Neural progenitor cell (in vitro differentiated cells): Measurements from ENCODE around the gene VPS29. TPM values are rescaled to one million over a fixed set of nuclear protein-coding genes. Genes with fewer than 3 reads are reported as not detected.
"Not testable (repeated sequence)": the region's sequence is repeated elsewhere in the genome, so short reads cannot be mapped to it uniquely, and the experiment has no call there.

ENCODE experiments used
- DNase-seq: peaks from one replicate; pipeline ENCODE4 v3.0.0-alpha.2; 2016; ENCODE audit warnings: low spot score
- H2AFZ ChIP-seq: fragments of 200-600 bp; sonication (generic); replicated peaks from 2 replicates; pipeline ENCODE4 v1.6.1; 2016; ENCODE audit warnings: antibody characterized with exemption
- H3F3A ChIP-seq: fragments of 200-600 bp; sonication (generic); 2 replicates; pipeline ENCODE4 v1.6.1; 2016; ENCODE audit warnings: antibody characterized with exemption, low read depth
- H3K27ac ChIP-seq: fragments of 200-600 bp; sonication (generic); 2 replicates; pipeline ENCODE4 v1.5.1; 2016; ENCODE audit warnings: mild to moderate bottlenecking
- H3K27me3 ChIP-seq: fragments of 200-600 bp; sonication (generic); 2 replicates; pipeline ENCODE4 v1.6.1; 2016; ENCODE audit warnings: mild to moderate bottlenecking, moderate library complexity
- H3K36me3 ChIP-seq: fragments of 200-600 bp; sonication (generic); 2 replicates; pipeline ENCODE4 v1.5.1; 2016
- H3K4me1 ChIP-seq: fragments of 200-600 bp; sonication (generic); 2 replicates; pipeline ENCODE4 v1.6.1; 2016; ENCODE audit warnings: mixed run types
- H3K4me2 ChIP-seq: fragments of 200-600 bp; sonication (generic); 2 replicates; pipeline ENCODE4 v1.6.1; 2016
- H3K4me3 ChIP-seq: fragments of 200-600 bp; sonication (generic); 2 replicates; pipeline ENCODE4 v1.5.1; 2016
- H3K79me2 ChIP-seq: fragments of 200-600 bp; sonication (generic); 2 replicates; pipeline ENCODE4 v1.6.1; 2016; ENCODE audit warnings: low read depth
- H3K9ac ChIP-seq: fragments of 200-600 bp; sonication (generic); 2 replicates; pipeline ENCODE4 v1.6.1; 2016
- H3K9me3 ChIP-seq: fragments of 200-600 bp; sonication (generic); 2 replicates; pipeline ENCODE4 v1.5.1; 2016; ENCODE audit warnings: low read depth
- H4K20me1 ChIP-seq: fragments of 200-600 bp; sonication (generic); 2 replicates; pipeline ENCODE4 v1.6.1; 2016; ENCODE audit warnings: low read depth
- H3K27ac Mint-ChIP-seq: 3 replicates; pipeline ENCODE4 v1.8.0; 2021; ENCODE audit warnings: mixed read lengths
- H3K27me3 Mint-ChIP-seq: 2 replicates; pipeline ENCODE4 v1.8.0; 2022; ENCODE audit warnings: low read depth, mild to moderate bottlenecking, inconsistent platforms, moderate library complexity, mixed read lengths; ENCODE audit not compliant: insufficient read depth
- H3K36me3 Mint-ChIP-seq: 3 replicates; pipeline ENCODE4 v1.8.0; 2021; ENCODE audit warnings: mixed read lengths
- H3K4me1 Mint-ChIP-seq: 3 replicates; pipeline ENCODE4 v1.8.0; 2021; ENCODE audit warnings: mixed read lengths
- H3K4me3 Mint-ChIP-seq: 3 replicates; pipeline ENCODE4 v1.8.0; 2021; ENCODE audit warnings: mild to moderate bottlenecking, moderate library complexity, mixed read lengths
- H3K9me3 Mint-ChIP-seq: 3 replicates; pipeline ENCODE4 v1.8.0; 2020; ENCODE audit warnings: mixed read lengths
- EZH2 ChIP-seq: fragments of 200-600 bp; sonication (generic); IDR thresholded peaks from 2 replicates; pipeline ENCODE4 v1.6.1; 2017; ENCODE audit warnings: antibody characterized with exemption, mild to moderate bottlenecking, moderate library complexity
- EZH2phosphoT487 ChIP-seq: fragments of 200-600 bp; sonication (generic); IDR thresholded peaks from 2 replicates; pipeline ENCODE4 v1.6.1; 2017; ENCODE audit warnings: antibody characterized with exemption
- total RNA-seq: library from RNA; depleted of rRNA; stranded (reverse); fragments of >200 nt; gene quantifications from 2 replicates; pipeline ENCODE4 v1.2.3, GENCODE V29; 2015; ENCODE audit warnings: low replicate concordance
- TF ChIP-seq, protein P1 (sequence below): fragments of 200-600 bp; sonication (generic); IDR thresholded peaks from 2 replicates; pipeline ENCODE4 v1.5.1; 2017; ENCODE audit warnings: antibody characterized with exemption, mild to moderate bottlenecking

VPS29 gene
- total RNA-seq, 1 donor from 2014 or later, result 101 TPM

DNA sequence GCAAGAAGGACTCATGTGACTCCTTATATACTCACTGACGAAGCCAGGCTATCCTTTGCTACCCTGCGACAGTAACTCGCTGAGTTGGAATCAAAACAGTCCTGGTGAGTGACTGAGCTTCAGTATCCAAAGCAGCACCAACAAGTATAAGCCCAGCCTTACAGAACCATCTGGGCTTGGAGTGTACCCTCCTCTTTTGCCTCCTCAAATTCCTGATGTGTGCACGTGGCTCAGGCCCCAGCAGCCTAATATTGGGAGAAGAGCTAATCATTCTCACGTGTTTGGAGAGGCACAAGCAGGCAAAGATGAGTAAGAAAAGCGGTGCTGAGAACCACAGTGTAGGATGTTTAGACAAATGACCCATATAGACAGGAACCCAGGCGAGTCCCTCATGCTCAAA is 46.8 kb upstream of the VPS29 start:
- no peak overlapping the region for H3K4me3 Mint-ChIP-seq
- no peak for TF ChIP-seq EZH2phosphoT487
- TF ChIP-seq EZH2, result no peak
- TF ChIP-seq, protein P1, sequence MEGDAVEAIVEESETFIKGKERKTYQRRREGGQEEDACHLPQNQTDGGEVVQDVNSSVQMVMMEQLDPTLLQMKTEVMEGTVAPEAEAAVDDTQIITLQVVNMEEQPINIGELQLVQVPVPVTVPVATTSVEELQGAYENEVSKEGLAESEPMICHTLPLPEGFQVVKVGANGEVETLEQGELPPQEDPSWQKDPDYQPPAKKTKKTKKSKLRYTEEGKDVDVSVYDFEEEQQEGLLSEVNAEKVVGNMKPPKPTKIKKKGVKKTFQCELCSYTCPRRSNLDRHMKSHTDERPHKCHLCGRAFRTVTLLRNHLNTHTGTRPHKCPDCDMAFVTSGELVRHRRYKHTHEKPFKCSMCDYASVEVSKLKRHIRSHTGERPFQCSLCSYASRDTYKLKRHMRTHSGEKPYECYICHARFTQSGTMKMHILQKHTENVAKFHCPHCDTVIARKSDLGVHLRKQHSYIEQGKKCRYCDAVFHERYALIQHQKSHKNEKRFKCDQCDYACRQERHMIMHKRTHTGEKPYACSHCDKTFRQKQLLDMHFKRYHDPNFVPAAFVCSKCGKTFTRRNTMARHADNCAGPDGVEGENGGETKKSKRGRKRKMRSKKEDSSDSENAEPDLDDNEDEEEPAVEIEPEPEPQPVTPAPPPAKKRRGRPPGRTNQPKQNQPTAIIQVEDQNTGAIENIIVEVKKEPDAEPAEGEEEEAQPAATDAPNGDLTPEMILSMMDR, result no peak
- Histone ChIP-seq H3K27me3 (no peaks in the 10 kb centered on the region), H4K20me1 (no peaks in the 10 kb centered on the region), H3K36me3 (no peaks in the 10 kb centered on the region), H3K4me2 (no peak overlapping the region), H3K9ac (no peak overlapping the region), H3K9me3 (no peaks in the 10 kb centered on the region), H3K79me2 (peaks cover 4% of the 10 kb centered on the region), H3K27ac (no peak overlapping the region), H3K4me3 (no peak overlapping the region), H3F3A (no peaks in the 10 kb centered on the region), H2AFZ (no peak overlapping the region), H3K4me1 (no peaks in the 10 kb centered on the region)
- peaks cover 2% of the 10 kb centered on the region for H3K4me1 Mint-ChIP-seq
- no peaks in the 10 kb centered on the region for H3K27me3 Mint-ChIP-seq
- no peak for DNase-seq
- no peak overlapping the region for H3K27ac Mint-ChIP-seq
- peaks cover 14% of the 10 kb centered on the region for H3K36me3 Mint-ChIP-seq
- no peaks in the 10 kb centered on the region for H3K9me3 Mint-ChIP-seq

- Histone ChIP-seq H3K27me3 (no peaks in the 10 kb centered on the region), H3K9me3 (no peaks in the 10 kb centered on the region), H3K4me2 (no peak overlapping the region), H3K4me1 (peaks cover 7% of the 10 kb centered on the region), H3K27ac (no peak overlapping the region), H3K4me3 (no peak overlapping the region), H3K9ac (no peak overlapping the region), H3F3A (no peaks in the 10 kb centered on the region), H2AFZ (no peak overlapping the region), H3K36me3 (no peaks in the 10 kb centered on the region), H3K79me2 (peaks cover 4% of the 10 kb centered on the region), H4K20me1 (no peaks in the 10 kb centered on the region)
- Mint-ChIP-seq H3K4me1 (peaks cover 2% of the 10 kb centered on the region), H3K27me3 (no peaks in the 10 kb centered on the region), H3K4me3 (no peak overlapping the region), H3K9me3 (no peaks in the 10 kb centered on the region), H3K36me3 (peaks cover 22% of the 10 kb centered on the region), H3K27ac (no peak overlapping the region)
- TF ChIP-seq EZH2phosphoT487, result no peak
- TF ChIP-seq EZH2, result no peak
- TF ChIP-seq, protein P1, result no peak
- no peak for DNase-seq
Measured at GRCh38 chr12:110547090-110547489, 45.2 kb upstream of the VPS29 start.

DNA sequence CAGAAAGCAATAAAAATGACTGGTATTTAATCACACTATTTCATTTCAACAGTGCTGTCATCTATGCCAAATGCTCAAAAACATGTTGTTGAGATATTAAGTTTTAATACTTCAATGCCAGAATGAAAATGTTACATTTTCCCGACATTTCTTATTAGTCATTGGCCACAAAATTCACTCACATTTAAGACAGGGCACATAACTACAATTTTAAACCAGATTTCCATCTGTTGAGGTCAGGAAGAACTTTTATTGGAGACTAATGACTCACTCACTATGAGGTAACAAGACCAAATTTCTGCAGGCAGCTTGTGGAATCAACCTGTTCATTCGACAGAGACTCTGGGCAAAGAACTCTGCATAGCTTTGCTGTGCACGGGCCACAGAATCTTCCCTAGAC is 44.4 kb upstream of the VPS29 start:
- no peak overlapping the region for H3K9ac ChIP-seq
- no peaks in the 10 kb centered on the region for H3F3A ChIP-seq
- H3K27me3 ChIP-seq, result no peaks in the 10 kb centered on the region
- H3K9me3 ChIP-seq, result no peaks in the 10 kb centered on the region
- H3K4me1 ChIP-seq, result peaks cover 7% of the 10 kb centered on the region
- H2AFZ ChIP-seq, result no peak overlapping the region
- H4K20me1 ChIP-seq, result no peaks in the 10 kb centered on the region
- H3K36me3 ChIP-seq, result no peaks in the 10 kb centered on the region
- no peak for DNase-seq
- no peak overlapping the region for H3K4me3 ChIP-seq
- no peak for TF ChIP-seq EZH2phosphoT487
- no peak for TF ChIP-seq EZH2
- H3K27ac ChIP-seq, result no peak overlapping the region
- peaks cover 23% of the 10 kb centered on the region for H3K36me3 Mint-ChIP-seq
- no peak overlapping the region for H3K4me3 Mint-ChIP-seq
- no peaks in the 10 kb centered on the region for H3K27me3 Mint-ChIP-seq
- H3K79me2 ChIP-seq, result peaks cover 4% of the 10 kb centered on the region
- H3K9me3 Mint-ChIP-seq, result no peaks in the 10 kb centered on the region
- no peak overlapping the region for H3K27ac Mint-ChIP-seq
- no peak overlapping the region for H3K4me2 ChIP-seq
- H3K4me1 Mint-ChIP-seq, result peaks cover 2% of the 10 kb centered on the region

- no peak for DNase-seq
- Histone ChIP-seq H3K27ac (no peak overlapping the region), H2AFZ (no peak overlapping the region), H3K4me3 (no peak overlapping the region), H3K9me3 (no peaks in the 10 kb centered on the region), H3K4me1 (peaks cover 7% of the 10 kb centered on the region), H3K27me3 (no peaks in the 10 kb centered on the region), H3K79me2 (peaks cover 4% of the 10 kb centered on the region), H3K4me2 (no peak overlapping the region), H4K20me1 (no peaks in the 10 kb centered on the region), H3K9ac (no peak overlapping the region), H3F3A (no peaks in the 10 kb centered on the region), H3K36me3 (no peaks in the 10 kb centered on the region)
- TF ChIP-seq EZH2phosphoT487 (no peak), EZH2 (no peak)
- TF ChIP-seq, protein P1, result no peak
- Mint-ChIP-seq H3K27me3 (no peaks in the 10 kb centered on the region), H3K27ac (no peak overlapping the region), H3K4me1 (peaks cover 2% of the 10 kb centered on the region), H3K4me3 (no peak overlapping the region), H3K36me3 (peaks cover 23% of the 10 kb centered on the region), H3K9me3 (no peaks in the 10 kb centered on the region)
Measured at GRCh38 chr12:110545812-110546211, 43.9 kb upstream of the VPS29 start.

- H3K27ac Mint-ChIP-seq, result not testable (repeated sequence)
Measured at GRCh38 chr12:110545259-110545658, 43.3 kb upstream of the VPS29 start.

More at GRCh38 chr12:110545259-110545658, 43.3 kb upstream of the VPS29 start:
- not testable (repeated sequence) for H3K4me1 ChIP-seq, H3K36me3 ChIP-seq, H2AFZ ChIP-seq, H3K79me2 ChIP-seq, H3K9ac ChIP-seq, H3K27ac ChIP-seq, H3K27me3 ChIP-seq, H3K4me3 ChIP-seq, H3K9me3 ChIP-seq, H3K9me3 Mint-ChIP-seq, H3F3A ChIP-seq, H4K20me1 ChIP-seq, DNase-seq, H3K27me3 Mint-ChIP-seq, H3K4me1 Mint-ChIP-seq, H3K4me2 ChIP-seq
- Mint-ChIP-seq H3K36me3 (peaks cover 23% of the 10 kb centered on the region), H3K4me3 (peak overlapping the region; percentile 48)
